Measurements from ENCODE around the gene PGLYRP3. TPM values are rescaled to one million over a fixed set of nuclear protein-coding genes. Genes with fewer than 3 reads are reported as not detected.

PGLYRP3 gene
- total RNA-seq, 1 donor from 2014 or later = 4.4 TPM

GRCh38 chr1:153259387-153259786, 53.4 kb downstream of the PGLYRP3 start, which contains the start of gene LORICRIN:
Gene LORICRIN, plus strand, starts transcription at chr1:153259687. Its CDS starts 1,263 bp downstream, at chr1:153260950.
- DNase-seq = no peak

GRCh38 chr1:153253693-153254092, 59.1 kb downstream of the PGLYRP3 start:
- no peak for DNase-seq

- DNase-seq = no peak
Measured at GRCh38 chr1:153253076-153253475, 59.7 kb downstream of the PGLYRP3 start.

- DNase-seq = no peak
Measured at GRCh38 chr1:153251988-153252387, 60.8 kb downstream of the PGLYRP3 start.

GRCh38 chr1:153251562-153251961, 61.2 kb downstream of the PGLYRP3 start:
- no peak for DNase-seq

GRCh38 chr1:153251087-153251486, 61.7 kb downstream of the PGLYRP3 start:
- DNase-seq = no peak

- no peak for DNase-seq
Measured at GRCh38 chr1:153250166-153250565, 62.6 kb downstream of the PGLYRP3 start.

GRCh38 chr1:153248176-153248879, 64.4 kb downstream of the PGLYRP3 start:
- DNase-seq = no peak

Small RNAs within 50 kb of the gene (small RNA-seq; reads per million reads assigned to genes)
- gene RNU6-160P (ENCODE audit: low replicate concordance) = not detected

Other genes starting within 250 kb of the PGLYRP3 start
- gene SPRR2B, start 241.3 kb downstream of the PGLYRP3 start, total RNA-seq = not detected
- 16.7 TPM for gene SPRR2E, start 218.4 kb downstream of the PGLYRP3 start, total RNA-seq
- not detected for gene SPRR2F, start 199.4 kb downstream of the PGLYRP3 start, total RNA-seq
- 13.6 TPM for gene SPRR2G, start 162.1 kb downstream of the PGLYRP3 start, total RNA-seq
- gene LELP1, start 109.5 kb downstream of the PGLYRP3 start, total RNA-seq = not detected
- 187 TPM for gene PRR9, start 95.4 kb downstream of the PGLYRP3 start, total RNA-seq
- gene LORICRIN, start 53.3 kb downstream of the PGLYRP3 start, total RNA-seq = 39.6 TPM
- gene PGLYRP4, start 35.9 kb upstream of the PGLYRP3 start, total RNA-seq = 4.3 TPM
- 1,024 TPM for gene S100A9, start 44.9 kb upstream of the PGLYRP3 start, total RNA-seq
- gene S100A12, start 62.7 kb upstream of the PGLYRP3 start, total RNA-seq = 63.8 TPM
- gene S100A8, start 78.1 kb upstream of the PGLYRP3 start, total RNA-seq = 337 TPM
- gene S100A7A, start 103.6 kb upstream of the PGLYRP3 start, total RNA-seq = 0.30 TPM
- gene S100A7, start 147.7 kb upstream of the PGLYRP3 start, total RNA-seq = 130 TPM
- 161 TPM for gene S100A6, start 223.0 kb upstream of the PGLYRP3 start, total RNA-seq
- gene S100A5, start 228.0 kb upstream of the PGLYRP3 start, total RNA-seq = not detected
- gene S100A4, start 232.9 kb upstream of the PGLYRP3 start, total RNA-seq = 102 TPM
- gene S100A3, start 236.3 kb upstream of the PGLYRP3 start, total RNA-seq = 36.0 TPM

Data from skin of body (tissue), 3 donors.